SK-N-SH treated with all-trans-retinoic acid at 6 μM for 48 hours (cell line): Measurements from ENCODE around the gene CLEC4D.

Experiments used
- ESRRG ChIP-seq: fragments of 250-450 bp; sonication (Bioruptor Pico); IDR thresholded peaks from 2 replicates; pipeline ENCODE4 v1.6.1; 2021; ENCODE audit warnings: mild to moderate bottlenecking
- GLIS3 ChIP-seq: fragments of 250-450 bp; sonication (Bioruptor Pico); IDR thresholded peaks from 2 replicates; pipeline ENCODE4 v1.5.0; 2020; ENCODE audit warnings: mild to moderate bottlenecking, moderate library complexity
- ISL1 ChIP-seq: fragments of 250-450 bp; sonication (Bioruptor Pico); IDR thresholded peaks from 2 replicates; pipeline ENCODE4 v2.1.2; 2022; ENCODE audit warnings: mild to moderate bottlenecking, moderate library complexity
- TCF4 ChIP-seq: fragments of 250-450 bp; sonication (Bioruptor Pico); IDR thresholded peaks from 2 replicates; pipeline ENCODE4 v1.8.0; 2021; ENCODE audit warnings: mild to moderate bottlenecking, moderate library complexity, borderline replicate concordance
- ZC3H10 ChIP-seq: fragments of 250-450 bp; sonication (Bioruptor Pico); IDR thresholded peaks from 2 replicates; pipeline ENCODE4 v1.5.1; 2021; ENCODE audit warnings: mild to moderate bottlenecking, moderate library complexity
- ZFP3 ChIP-seq: fragments of 250-450 bp; sonication (Bioruptor Pico); IDR thresholded peaks from 2 replicates; pipeline ENCODE4 v1.5.0; 2020; ENCODE audit warnings: mild to moderate bottlenecking, moderate library complexity
- TF ChIP-seq, protein P1 (sequence below): fragments of 250-450 bp; sonication (Bioruptor Pico); IDR thresholded peaks from 2 replicates; pipeline ENCODE4 v1.5.0; 2020; ENCODE audit warnings: mild to moderate bottlenecking, moderate library complexity
- TF ChIP-seq, protein P2 (sequence below): fragments of 250-450 bp; sonication (Bioruptor Pico); IDR thresholded peaks from 2 replicates; pipeline ENCODE4 v1.5.1; 2021; ENCODE audit warnings: mild to moderate bottlenecking, moderate library complexity

DNA sequence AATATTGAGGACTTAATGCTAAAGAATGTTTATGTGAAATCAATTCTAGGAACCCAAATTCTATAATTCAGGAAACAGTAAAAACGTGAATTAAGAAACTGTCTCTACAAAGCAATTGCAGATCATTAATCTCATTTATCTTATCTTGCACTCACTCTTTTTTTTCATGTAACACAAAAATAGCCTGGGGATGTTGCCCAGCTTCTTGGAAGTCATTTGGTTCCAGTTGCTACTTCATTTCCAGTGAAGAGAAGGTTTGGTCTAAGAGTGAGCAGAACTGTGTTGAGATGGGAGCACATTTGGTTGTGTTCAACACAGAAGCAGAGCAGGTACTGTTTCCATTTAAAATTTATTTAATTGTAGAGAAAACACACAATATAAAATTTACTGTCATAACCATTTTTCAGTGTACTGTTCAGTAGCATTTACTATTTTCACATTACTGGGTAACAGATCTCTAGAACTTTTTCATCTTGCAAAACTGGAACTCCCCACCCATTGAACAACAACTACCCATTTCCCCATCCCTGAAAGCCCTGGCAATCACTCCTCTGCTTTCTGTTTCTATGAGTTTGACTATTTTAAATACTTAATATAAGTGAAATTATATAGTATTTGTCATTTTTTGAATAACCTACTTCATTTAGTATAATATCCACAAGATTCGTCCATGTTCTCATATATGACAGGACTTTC, 47.9 kb upstream of the CLEC4D start:
- TF ChIP-seq ZFP3 (CRISPR knock-in tag) (no peak), ZC3H10 (CRISPR knock-in tag) (no peak), TCF4 (CRISPR knock-in tag) (no peak), GLIS3 (no peak), ISL1 (CRISPR knock-in tag) (no peak), ESRRG (CRISPR knock-in tag) (no peak)
- TF ChIP-seq, protein P1, sequence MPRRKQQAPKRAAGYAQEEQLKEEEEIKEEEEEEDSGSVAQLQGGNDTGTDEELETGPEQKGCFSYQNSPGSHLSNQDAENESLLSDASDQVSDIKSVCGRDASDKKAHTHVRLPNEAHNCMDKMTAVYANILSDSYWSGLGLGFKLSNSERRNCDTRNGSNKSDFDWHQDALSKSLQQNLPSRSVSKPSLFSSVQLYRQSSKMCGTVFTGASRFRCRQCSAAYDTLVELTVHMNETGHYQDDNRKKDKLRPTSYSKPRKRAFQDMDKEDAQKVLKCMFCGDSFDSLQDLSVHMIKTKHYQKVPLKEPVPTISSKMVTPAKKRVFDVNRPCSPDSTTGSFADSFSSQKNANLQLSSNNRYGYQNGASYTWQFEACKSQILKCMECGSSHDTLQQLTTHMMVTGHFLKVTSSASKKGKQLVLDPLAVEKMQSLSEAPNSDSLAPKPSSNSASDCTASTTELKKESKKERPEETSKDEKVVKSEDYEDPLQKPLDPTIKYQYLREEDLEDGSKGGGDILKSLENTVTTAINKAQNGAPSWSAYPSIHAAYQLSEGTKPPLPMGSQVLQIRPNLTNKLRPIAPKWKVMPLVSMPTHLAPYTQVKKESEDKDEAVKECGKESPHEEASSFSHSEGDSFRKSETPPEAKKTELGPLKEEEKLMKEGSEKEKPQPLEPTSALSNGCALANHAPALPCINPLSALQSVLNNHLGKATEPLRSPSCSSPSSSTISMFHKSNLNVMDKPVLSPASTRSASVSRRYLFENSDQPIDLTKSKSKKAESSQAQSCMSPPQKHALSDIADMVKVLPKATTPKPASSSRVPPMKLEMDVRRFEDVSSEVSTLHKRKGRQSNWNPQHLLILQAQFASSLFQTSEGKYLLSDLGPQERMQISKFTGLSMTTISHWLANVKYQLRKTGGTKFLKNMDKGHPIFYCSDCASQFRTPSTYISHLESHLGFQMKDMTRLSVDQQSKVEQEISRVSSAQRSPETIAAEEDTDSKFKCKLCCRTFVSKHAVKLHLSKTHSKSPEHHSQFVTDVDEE = no peak
- TF ChIP-seq, protein P2, sequence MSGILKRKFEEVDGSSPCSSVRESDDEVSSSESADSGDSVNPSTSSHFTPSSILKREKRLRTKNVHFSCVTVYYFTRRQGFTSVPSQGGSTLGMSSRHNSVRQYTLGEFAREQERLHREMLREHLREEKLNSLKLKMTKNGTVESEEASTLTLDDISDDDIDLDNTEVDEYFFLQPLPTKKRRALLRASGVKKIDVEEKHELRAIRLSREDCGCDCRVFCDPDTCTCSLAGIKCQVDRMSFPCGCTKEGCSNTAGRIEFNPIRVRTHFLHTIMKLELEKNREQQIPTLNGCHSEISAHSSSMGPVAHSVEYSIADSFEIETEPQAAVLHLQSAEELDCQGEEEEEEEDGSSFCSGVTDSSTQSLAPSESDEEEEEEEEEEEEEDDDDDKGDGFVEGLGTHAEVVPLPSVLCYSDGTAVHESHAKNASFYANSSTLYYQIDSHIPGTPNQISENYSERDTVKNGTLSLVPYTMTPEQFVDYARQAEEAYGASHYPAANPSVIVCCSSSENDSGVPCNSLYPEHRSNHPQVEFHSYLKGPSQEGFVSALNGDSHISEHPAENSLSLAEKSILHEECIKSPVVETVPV (CRISPR knock-in tag) = no peak
